ENCODE measurements around the gene SCNN1B.

DNA sequence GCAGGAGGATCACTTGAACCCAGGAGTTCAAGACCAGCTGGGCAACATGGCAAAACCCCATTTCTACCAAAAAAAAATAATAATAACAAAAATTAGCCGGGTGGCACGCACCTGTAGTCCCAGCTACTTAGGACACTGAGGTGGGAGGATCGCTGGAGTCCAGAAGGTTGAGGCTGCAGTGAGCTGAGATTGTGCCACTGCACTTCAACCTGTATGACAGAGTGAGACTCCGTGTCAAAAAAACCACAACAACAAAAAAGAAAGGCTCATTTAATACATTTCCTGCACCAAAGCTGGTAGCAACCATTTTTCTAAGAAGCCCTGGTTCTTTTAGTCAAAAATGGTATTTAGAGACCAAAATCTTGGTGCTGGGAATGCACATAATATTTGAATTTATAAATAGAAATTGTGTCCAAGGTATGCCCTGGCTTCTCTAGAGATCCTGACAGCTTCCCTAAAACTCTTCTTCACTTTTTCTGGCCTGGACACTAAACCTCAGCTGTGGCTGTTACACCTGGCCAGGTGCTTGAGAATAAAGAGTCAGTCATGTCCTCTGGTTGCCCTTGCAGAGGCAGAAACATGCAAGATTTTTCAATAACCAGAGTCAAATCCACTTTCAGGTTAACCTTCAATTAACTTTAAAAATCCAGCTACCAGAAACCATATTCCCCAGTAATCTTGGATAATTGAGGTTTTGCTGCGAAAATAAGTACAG, 35.9 kb downstream of the SCNN1B start:
- no peak for TF ChIP-seq EP300 (IDR thresholded peaks at IDR 0.05)
- TF ChIP-seq, protein P1, sequence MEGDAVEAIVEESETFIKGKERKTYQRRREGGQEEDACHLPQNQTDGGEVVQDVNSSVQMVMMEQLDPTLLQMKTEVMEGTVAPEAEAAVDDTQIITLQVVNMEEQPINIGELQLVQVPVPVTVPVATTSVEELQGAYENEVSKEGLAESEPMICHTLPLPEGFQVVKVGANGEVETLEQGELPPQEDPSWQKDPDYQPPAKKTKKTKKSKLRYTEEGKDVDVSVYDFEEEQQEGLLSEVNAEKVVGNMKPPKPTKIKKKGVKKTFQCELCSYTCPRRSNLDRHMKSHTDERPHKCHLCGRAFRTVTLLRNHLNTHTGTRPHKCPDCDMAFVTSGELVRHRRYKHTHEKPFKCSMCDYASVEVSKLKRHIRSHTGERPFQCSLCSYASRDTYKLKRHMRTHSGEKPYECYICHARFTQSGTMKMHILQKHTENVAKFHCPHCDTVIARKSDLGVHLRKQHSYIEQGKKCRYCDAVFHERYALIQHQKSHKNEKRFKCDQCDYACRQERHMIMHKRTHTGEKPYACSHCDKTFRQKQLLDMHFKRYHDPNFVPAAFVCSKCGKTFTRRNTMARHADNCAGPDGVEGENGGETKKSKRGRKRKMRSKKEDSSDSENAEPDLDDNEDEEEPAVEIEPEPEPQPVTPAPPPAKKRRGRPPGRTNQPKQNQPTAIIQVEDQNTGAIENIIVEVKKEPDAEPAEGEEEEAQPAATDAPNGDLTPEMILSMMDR (IDR thresholded peaks at IDR 0.05) = no peak
- TF ChIP-seq POLR2A (IDR thresholded peaks at IDR 0.05) = no peak
